Dermis microvascular lymphatic vessel endothelial cell (primary cell): ENCODE results near the gene EXPH5. TPM values are rescaled to one million over a fixed set of nuclear protein-coding genes. Genes with fewer than 3 reads are reported as not detected.
"Not testable (repeated sequence)": the region's sequence is repeated elsewhere in the genome, so short reads cannot be mapped to it uniquely, and the experiment has no call there.

Experiments
- DNase-seq, 2 donors: peaks; one replicate each; pipeline versions ENCODE4 v3.0.0 to v3.0.0-alpha.2; 2010; ENCODE audit warnings: low read depth in 2 of 2
- total RNA-seq: library from RNA; depleted of rRNA; stranded (reverse); fragments of >200 nt; gene quantifications from 2 replicates; pipeline ENCODE4 v1.2.1, GENCODE V29; 2014

Gene EXPH5, protein sequence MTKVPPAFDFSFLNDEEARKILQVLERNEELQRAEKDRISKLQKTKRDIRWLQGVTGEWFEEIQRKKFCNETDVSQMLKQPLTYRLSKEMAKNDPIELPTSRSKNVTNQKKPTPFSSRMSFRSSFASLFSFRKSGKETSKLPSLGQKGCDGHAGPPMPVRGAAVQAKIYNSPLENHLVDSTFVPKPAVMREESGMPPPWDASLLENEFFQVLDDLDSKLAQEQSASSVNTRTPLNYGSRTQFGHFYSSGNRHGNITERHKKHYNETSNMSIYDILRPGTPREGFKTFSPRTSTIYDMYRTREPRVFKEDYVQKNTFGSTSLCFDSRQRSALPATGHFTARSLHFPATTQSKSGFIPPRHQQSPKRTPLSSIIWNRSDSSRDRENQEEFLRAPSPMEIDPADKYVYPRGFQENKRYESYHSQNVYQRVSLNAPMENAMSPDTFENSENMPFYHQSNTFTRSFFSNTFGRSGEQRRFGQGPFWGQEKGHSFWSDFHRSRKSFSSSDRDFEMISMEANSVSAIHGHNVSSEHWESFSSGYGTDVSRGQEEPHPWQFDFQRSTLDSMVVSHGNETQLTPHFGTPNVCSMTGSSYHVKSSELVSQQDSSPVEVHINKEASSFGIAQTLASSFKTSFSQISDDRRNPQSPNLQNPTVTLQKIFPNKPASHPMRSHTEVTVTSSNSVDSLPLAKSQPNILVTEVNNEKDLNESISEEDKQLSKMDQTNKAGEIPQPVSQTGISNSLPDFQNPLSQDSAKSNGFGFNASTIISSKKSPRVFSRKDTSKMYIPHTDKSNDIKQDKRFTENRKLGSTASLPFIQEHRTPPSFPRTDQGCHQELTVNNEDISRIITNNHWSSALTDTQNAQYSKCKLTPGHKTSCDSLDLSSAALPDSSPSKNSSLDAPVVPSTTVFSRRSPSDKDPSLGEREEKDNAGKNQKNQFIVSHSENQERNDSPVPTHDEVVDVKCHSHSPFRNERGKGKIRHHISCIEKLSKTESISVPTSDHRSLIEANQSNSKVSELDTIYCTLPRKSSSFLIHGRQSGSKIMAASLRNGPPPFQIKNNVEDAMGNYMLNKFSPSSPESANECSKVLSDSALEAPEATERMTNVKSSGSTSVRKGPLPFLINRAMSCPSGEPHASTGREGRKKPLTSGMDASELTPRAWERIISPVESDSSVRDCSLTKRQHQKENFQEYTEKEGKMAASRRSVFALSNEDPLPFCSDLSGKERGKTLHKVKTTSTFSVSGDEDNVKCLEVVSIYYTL (N-terminal part only)
- under 0.01 TPM in 2 replicates for total RNA-seq

DNA sequence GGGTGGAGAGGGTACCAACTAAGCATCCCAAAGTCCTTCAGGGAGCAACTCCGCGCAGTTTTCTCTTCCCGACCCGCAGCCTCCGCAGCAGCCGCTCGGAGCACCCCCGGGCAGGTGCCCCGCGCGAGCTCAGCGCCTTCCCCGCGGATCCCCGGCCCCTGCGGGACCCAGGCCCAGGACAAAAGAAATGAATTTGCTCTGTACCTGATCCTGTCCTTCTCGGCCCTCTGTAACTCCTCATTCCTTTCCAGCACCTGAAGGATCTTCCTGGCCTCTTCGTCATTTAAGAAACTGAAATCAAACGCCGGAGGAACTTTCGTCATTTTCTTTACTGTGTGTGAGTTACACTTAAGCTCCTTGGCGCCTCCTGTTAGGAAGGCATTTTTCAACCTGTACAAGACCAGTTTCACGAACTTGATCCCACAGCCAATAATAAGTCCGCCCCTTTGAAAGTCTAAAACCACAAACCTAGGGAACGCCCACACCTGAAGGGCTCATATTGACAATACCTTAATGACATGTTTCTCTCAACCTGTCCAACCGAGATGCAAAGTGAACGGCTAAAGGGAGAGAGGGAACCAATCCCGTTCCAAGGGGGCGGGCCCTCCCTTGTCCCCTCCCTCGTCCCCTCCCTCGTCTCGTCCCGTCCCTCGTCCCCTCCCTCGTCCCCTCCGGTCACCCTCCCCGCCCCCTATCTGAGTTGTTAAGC is at the start of gene EXPH5:
EXPH5 (minus strand) TSS at position 555 of the 709 bp plus-strand sequence; CDS start at position 323, 232 bp downstream.
- DNase-seq: peak; percentile 41 to 76

- DNase-seq: not testable (repeated sequence)
These were observed 48.2 kb upstream of the EXPH5 start for GRCh38 chr11:108641752-108642151.

GRCh38 chr11:108639146-108639545 is 45.6 kb upstream of the EXPH5 start:
- DNase-seq: no peak

- DNase-seq: no peak
These were observed 42.7 kb upstream of the EXPH5 start for GRCh38 chr11:108636222-108636621.

DNA sequence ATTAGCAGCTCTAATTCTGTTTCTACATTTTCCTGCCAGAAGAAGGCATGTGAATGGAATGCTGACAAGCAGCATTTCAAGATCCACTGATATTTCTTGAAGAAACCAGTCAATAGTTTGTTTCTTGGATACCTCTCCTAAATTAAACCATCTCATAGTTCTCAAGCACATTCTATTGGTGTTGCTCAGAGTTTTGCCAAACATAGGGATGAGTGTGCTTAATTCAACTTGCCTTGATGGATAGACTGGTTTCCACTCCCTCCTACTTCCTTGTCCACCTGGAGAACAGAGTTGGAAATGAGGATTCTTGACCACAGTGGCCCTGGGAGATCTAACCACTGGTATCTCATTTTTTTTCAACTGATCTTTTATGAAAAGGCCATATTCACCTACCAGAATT is 41.5 kb upstream of the EXPH5 start:
- DNase-seq: no peak

- no peak for DNase-seq
These were observed 38.6 kb upstream of the EXPH5 start for GRCh38 chr11:108632041-108632704.

- DNase-seq: no peak
These were observed 35.7 kb upstream of the EXPH5 start for GRCh38 chr11:108629274-108629673.

DNA sequence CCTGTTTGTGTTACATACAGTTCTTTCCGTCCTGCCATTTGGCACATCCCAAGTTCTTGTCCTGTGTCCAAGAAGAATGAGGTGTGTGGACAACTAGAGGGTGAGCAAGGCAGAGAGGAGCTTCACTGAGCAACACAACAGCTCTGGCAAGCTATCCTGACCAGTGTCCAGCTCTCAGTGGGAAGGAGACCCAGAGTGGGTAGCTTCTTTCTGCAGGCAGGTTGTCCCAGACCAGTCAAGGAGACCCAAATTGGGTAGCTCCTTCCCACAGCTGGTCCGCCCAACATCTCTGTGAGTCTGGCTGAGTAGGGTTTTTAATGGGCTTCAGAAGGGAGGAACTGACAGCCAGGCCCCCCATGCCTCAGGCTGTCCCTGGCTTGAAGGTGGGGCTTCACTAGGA is 35.2 kb upstream of the EXPH5 start:
- DNase-seq: no peak

DNA sequence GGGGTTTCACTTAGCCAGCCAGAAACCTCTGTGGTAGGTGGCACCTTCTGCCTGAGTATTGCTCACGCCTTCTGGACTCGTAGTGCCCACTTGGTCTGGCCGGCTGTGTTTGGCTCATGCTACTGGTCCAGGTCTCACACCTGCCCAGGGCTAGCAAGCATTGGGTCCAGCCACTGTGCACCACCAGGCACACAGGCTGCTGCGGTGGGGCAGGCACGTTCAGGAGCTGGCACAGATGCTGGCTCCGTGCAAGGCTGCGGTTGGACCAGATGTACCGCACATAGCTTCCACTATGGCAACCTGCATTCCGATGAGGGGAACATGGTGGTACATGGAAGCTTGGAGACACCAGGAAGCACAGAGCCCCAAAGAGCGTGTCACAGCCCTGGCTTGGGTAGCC is 34.8 kb upstream of the EXPH5 start:
- no peak for DNase-seq

DNA sequence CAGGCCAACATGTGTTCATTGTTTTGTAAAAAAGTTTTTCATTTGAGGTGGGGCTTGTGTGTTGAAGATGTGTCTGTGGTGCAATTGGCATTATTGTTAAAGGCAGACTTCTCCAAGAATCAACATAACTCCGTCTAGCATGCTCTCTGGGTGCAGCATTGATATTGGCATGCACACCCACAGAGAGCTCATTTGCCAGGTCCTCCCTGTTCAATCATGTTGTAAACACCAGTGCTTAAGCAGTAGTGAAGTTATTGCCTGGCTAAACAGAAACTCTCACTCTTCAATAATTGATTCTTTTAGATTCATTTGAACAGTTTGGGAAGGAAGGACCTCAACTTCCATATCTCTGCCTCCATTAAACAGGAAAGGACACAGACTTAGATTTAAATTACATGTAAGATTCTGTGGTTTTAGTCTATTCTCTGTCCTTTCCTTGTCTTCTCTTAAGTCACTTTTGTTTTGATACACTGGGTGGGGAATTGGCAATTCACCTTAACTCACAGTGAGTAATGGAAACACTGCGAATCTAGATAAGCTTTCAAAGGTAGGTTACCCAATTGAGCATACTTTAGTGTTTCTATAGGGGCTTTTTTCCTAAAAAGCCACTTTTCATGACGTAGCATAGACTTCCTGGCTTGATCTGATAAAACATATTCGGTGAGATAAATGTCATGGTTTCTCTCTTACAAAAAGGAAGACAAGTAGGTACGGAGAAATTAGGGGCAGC is 30.8 kb upstream of the EXPH5 start:
- DNase-seq: no peak

GRCh38 chr11:108622341-108622740 is 28.8 kb upstream of the EXPH5 start:
- no peak for DNase-seq

DNA sequence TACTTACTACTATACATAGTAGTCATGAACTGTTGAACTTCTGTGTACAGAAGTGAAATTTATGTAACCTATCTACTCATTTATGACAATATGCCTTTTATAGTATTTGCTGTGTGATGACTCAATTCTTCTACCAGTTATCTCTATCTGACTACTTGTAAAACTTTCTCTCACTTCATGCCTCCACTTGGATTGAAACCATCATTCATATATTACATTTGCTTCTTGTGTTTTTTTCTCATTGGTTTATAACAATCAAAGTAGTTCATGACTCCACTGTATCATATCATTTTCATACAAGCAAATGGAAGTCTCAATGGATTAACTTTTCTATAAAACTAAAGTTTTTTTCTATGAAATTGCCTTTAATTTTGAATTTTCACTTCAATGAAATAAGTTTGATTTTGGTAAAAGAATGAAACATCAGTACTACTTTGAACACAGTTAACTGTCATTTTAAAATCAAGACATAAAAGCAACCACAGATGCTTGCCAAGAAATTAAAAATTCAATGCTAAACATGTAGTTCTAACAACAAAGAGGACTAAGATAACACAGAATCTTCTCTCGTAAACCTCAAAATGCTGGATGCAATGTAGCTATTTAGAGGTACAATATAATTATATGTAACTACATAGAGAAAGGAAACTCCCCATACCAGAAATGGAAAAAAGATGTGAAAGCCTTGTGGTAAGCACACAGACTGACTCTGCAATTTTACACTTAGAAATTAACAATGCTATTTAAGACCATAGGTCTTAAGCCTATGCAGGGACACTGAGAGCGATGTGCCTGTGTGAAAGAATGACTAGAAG is 27.6 kb upstream of the EXPH5 start:
- DNase-seq: peak in 1 of 2 donors; percentile 3

- DNase-seq: no peak
These were observed 25.0 kb upstream of the EXPH5 start for GRCh38 chr11:108618529-108618928.

DNA sequence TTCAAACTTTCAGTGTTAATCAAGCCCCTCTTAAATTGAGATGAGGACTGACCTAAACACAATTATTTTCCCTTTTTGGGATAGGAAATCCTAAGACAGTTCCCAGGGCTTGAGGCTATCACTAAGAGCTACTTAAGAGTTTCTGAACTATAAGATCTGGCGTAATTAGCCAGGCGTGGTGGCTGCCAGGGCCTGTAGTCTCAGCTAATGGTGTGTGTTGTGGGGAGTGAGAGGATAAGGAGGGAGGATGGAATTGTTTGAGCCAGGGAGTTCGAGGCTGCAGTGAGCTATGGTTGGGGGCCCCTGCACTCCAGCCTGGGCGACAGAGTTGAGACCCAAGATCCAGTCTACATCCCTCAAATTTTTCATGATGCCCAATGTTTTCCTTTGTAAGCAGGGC is 23.5 kb upstream of the EXPH5 start:
- DNase-seq: no peak

DNA sequence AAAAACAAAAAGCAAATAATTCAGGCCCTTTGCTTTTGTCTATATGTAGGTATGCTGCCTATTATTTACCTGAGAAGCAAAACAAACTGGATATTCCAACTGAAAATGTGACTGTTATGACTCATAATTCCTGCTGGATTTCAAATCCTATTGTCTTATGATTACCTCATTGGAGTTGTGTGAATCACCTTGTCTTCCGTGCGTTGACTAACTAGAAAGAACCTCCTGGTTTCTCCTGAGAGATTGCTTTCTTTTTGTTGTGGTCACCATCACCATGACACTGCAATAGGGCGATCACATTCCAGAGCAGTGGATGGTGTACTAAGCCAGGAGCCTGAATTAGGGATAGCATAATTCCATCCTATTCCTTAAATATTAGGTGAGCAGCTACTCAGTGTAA is 23.0 kb upstream of the EXPH5 start:
- DNase-seq: peak; percentile 64 to 94

DNA sequence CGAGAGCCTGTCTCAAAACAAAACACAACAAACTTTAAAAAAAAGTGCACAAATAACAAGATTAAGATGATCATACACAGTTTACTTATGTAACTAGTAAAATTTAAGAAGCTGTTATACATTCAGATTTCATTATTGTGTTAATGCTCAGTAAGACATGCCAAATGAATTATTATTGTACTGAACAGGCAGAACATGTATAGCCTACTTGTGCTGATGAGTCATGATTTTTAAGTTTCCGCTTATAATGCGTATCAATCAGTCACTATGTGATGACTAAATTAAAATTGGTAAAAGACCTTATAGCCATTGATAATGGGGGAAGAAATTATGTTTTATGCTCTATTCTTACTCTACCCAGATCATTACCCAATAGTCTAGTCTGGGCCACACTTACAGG is 20.5 kb upstream of the EXPH5 start:
- DNase-seq: no peak

DNA sequence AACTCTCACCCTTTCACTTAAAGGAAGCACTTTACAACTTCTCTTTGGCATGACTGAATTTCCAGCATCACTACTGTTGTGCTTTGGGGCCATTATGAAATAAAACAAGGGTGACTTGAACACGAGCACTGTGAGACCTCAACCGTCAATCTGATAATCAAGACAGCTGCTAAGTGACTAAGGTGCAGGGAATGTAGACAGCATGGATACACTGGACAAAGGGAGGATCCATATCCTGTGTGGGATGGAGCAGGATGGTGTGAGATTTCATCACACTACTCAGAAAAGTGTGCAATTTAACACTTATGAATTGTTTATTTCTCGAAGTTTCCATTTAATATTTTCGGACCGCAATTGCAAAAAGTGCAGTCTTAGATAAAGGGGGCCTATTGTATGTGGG is 16.1 kb upstream of the EXPH5 start:
- peak in 1 of 2 donors; percentile 24 for DNase-seq

GRCh38 chr11:108608548-108608947 is 15.0 kb upstream of the EXPH5 start:
- DNase-seq: no peak
